ENCODE measurements around the gene C17orf67.

C17orf67 gene

DNA sequence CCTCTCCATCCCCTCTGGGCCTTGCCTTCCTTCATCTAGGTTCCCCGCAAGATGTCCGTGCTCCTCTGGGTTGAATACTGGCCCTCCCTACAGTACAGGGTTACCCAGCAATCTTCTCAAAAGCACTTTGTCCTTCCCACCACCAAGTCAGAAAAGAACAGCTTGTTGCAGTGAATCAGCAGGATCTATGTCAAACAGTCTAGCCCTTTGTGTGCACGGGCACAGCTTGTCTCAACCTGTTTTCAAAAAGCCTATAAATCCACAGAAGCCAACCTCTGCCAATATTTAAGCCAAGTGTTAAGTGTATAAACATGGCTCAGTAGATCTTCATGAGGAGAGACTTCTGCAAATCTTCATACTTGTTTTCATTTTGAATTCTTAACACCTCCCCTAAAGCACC lies 25.2 kb downstream of the C17orf67 start:
- no peak overlapping the region for H3K27ac ChIP-seq
- no peak for TF ChIP-seq ZFX (IDR thresholded peaks at IDR 0.05; ENCODE audit: borderline replicate concordance)
- TF ChIP-seq, protein P1, sequence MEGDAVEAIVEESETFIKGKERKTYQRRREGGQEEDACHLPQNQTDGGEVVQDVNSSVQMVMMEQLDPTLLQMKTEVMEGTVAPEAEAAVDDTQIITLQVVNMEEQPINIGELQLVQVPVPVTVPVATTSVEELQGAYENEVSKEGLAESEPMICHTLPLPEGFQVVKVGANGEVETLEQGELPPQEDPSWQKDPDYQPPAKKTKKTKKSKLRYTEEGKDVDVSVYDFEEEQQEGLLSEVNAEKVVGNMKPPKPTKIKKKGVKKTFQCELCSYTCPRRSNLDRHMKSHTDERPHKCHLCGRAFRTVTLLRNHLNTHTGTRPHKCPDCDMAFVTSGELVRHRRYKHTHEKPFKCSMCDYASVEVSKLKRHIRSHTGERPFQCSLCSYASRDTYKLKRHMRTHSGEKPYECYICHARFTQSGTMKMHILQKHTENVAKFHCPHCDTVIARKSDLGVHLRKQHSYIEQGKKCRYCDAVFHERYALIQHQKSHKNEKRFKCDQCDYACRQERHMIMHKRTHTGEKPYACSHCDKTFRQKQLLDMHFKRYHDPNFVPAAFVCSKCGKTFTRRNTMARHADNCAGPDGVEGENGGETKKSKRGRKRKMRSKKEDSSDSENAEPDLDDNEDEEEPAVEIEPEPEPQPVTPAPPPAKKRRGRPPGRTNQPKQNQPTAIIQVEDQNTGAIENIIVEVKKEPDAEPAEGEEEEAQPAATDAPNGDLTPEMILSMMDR (IDR thresholded peaks at IDR 0.05): no peak

DNA sequence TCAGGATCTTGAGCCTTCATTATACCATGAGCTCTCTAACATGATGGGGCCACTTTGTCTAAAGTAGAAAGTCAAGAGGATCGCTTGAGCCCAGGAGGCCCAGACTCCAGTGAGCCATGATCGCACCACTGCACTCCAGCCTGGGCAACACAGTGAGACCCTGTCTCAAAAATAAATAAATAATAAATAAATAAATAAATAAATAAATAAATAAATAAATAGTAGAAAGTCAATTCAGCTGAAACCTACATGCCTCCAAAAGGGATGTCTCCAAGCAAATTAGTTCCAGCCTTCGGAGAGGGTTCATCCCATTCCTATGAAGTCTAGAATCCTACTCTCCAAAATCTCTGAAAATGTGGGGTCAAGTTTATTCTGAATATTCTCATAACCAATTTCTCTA lies 26.0 kb downstream of the C17orf67 start:
- no peak overlapping the region for H3K27ac ChIP-seq

DNA sequence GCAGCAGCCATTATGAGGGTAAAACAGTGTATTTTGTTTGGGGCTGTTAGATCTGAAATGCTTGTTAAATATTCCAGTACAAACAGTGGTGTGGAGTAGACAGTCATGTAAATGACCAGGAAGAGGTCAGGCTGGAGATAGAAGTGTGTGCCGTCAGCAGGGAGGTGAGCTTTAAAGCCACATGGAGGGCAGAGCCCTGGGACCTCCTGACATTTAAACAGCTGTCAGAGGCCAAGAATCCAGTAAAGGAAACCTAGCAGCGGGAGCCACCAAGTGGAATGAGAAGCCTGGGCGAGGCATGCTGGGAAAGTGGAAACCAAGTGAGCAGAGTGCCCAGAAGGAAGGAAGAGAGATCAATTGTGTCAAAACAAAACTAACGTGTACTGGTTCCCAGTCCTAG lies 26.8 kb downstream of the C17orf67 start:
- TF ChIP-seq, protein P1 (IDR thresholded peaks at IDR 0.05): no peak
- TF ChIP-seq ZFX (IDR thresholded peaks at IDR 0.05; ENCODE audit: borderline replicate concordance): no peak
- no peak overlapping the region for H3K27ac ChIP-seq

More for the DNA sequence above, 26.0 kb downstream of the C17orf67 start:
- TF ChIP-seq ZFX (IDR thresholded peaks at IDR 0.05; ENCODE audit: borderline replicate concordance): no peak
- TF ChIP-seq, protein P1 (IDR thresholded peaks at IDR 0.05): no peak

DNA sequence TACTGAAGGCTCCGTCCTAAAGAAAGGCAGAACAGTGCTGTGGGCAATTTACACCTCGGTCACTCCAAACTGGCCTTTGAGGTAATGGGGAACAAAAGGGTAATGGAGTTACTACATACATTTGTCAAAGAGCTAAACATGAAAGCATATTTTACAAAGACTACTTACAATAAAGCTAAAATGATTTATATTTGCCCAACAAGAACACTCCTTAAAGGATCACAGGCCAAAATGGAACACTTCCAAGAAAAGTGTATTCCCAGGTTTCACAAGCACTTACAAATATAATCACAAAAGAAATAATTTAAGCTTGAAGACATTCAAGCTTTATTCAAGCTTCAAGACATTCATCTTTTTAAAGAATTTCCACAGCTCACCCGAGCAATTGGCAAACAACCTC lies 29.3 kb downstream of the C17orf67 start:
- H3K27ac ChIP-seq: no peak overlapping the region
- no peak for TF ChIP-seq ZFX (IDR thresholded peaks at IDR 0.05; ENCODE audit: borderline replicate concordance)
- TF ChIP-seq, protein P1 (IDR thresholded peaks at IDR 0.05): no peak

DNA sequence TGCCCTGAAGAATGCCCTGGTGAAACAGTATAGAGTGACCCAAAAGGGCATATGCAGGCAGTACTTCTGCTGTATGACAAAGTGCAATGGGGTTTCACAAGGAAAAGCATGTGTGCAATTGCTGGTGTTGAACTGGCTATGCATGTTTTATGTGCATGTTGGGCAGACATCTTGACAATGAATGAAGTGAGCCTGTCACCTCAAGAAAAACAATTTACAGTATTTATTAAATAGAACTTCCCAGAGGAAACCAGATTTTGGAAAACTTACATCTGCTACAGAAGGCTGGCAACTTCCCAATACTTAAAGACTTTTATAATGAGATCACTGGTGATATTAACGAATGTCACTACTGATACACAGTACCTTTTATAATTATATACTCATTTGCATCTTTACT lies 30.6 kb downstream of the C17orf67 start:
- H3K27ac ChIP-seq: no peak overlapping the region
- no peak for TF ChIP-seq ZFX (IDR thresholded peaks at IDR 0.05; ENCODE audit: borderline replicate concordance)
- TF ChIP-seq, protein P1 (IDR thresholded peaks at IDR 0.05): no peak

DNA sequence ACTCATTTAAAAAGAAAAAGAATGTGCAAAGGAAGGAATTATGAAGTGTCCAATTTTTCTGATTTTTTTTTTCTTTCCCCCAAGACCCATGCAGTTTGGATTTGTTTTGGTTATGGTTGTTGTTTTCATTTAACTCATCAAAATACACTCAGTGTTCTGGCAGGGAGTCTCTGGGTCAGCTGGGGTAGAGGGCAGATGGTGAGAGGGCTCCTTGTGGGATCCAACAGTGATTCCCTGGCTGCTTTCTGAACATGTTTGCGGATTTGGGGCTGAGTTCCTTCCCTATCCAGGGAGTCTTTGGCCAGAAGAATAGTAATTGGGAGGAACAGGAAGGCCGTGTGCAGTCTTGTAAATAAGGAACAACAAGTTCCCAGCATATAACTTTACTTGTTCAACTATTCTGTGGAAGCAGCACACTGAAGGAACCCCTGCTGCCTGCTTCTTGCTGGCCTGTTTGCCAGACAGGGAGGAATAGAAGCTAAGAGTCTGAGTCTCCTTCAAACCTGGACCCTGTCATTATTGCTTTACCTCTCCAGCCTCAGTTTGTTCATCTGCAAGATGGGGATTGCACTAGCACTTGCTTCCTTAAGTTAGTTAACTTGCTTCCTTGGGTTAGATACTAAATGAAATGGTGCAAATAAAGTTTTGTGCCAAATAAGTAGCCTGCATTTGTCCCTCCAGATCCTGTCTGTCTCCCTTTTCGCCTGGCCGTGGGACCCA lies 32.1 kb downstream of the C17orf67 start:
- H3K27ac ChIP-seq: no peak overlapping the region
- TF ChIP-seq, protein P1 (IDR thresholded peaks at IDR 0.05): no peak
- TF ChIP-seq ZFX (IDR thresholded peaks at IDR 0.05; ENCODE audit: borderline replicate concordance): no peak

DNA sequence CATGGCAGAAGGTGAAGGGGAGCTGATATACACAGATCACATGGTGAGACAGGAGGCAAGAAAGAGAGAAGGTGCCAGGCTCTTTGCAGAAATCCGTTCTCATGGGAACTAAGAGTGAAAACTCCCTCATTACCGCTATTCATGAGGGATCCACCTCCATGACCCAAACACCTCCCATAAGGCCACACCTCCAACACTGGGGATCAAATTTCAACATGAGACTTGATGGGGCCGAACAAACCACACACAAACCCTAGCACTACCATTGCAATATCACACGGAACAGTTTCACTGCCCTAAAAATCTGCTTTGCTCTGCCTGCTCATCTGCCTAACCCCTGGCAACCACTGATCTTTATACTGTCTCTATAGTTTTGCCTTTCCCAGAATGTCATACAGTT lies 34.8 kb downstream of the C17orf67 start:
- TF ChIP-seq ZFX (IDR thresholded peaks at IDR 0.05; ENCODE audit: borderline replicate concordance): no peak
- TF ChIP-seq, protein P1 (IDR thresholded peaks at IDR 0.05): no peak
- H3K27ac ChIP-seq: no peak overlapping the region

Measured in 22Rv1 (cell line).